ENCODE data around the gene SELENOS. TPM values are rescaled to one million over a fixed set of nuclear protein-coding genes. Genes with fewer than 3 reads are reported as not detected.

The SELENOS gene
- total RNA-seq, 1 donor, result 84.6 TPM

DNA sequence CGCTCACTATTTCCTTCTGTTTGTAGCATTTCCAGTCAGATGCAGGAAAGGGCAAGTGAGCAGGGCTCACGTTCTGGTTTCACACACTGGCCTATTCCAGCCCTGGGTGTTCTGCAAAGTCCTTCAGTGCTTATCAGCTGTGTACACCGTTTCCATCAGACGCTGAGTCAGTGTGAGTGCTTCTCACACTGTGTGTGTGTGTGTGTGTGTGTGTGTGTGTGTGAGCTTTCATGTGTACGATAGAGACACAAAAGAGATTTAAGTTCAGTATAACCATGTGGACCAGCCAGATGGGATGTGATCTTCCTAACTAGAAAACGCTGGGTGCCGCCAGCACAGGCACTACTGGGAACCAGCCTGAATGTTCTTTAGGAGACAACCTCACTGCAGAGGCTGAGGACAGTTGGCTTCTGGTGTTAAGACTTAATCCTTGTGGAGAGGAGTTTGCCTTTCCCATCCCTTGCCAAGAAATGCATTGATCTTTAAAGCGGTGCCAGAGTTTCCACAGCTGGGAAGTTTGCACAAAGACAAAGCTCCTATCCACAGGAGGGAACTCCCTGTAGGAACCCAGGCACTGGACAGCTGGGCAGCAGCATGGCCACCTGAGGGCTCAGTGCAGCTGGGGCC lies 21.6 kb downstream of the SELENOS start:
- TF ChIP-seq, protein P1, sequence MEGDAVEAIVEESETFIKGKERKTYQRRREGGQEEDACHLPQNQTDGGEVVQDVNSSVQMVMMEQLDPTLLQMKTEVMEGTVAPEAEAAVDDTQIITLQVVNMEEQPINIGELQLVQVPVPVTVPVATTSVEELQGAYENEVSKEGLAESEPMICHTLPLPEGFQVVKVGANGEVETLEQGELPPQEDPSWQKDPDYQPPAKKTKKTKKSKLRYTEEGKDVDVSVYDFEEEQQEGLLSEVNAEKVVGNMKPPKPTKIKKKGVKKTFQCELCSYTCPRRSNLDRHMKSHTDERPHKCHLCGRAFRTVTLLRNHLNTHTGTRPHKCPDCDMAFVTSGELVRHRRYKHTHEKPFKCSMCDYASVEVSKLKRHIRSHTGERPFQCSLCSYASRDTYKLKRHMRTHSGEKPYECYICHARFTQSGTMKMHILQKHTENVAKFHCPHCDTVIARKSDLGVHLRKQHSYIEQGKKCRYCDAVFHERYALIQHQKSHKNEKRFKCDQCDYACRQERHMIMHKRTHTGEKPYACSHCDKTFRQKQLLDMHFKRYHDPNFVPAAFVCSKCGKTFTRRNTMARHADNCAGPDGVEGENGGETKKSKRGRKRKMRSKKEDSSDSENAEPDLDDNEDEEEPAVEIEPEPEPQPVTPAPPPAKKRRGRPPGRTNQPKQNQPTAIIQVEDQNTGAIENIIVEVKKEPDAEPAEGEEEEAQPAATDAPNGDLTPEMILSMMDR (IDR thresholded peaks at IDR 0.05; ENCODE audit: insufficient read depth, low read depth, low read length), result no peak
- peak; percentile 89 for DNase-seq (ENCODE audit: low read depth)
- no peak overlapping the region for H3K4me3 ChIP-seq (ENCODE audit: low read depth, low read length)

DNA sequence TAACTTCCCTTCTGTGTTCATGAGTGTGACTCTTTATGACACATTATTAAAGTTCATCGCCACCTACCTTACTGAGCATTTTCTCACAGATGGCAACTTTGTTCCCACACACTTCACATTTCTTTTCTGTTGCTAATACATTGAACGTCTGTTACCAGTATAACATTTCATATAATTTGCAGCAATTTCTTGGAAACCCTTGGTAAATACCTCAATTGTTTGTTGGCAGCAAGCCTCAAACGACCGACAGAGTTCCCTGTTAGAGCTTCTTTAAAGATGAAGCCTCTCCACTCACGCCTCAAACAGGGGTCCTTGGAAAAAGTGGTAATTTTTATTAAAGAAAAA lies 22.3 kb downstream of the SELENOS start:
- TF ChIP-seq, protein P1 (IDR thresholded peaks at IDR 0.05; ENCODE audit: insufficient read depth, low read depth, low read length), result no peak
- H3K4me3 ChIP-seq (ENCODE audit: low read depth, low read length), result no peak overlapping the region
- no peak for DNase-seq (ENCODE audit: low read depth)

DNA sequence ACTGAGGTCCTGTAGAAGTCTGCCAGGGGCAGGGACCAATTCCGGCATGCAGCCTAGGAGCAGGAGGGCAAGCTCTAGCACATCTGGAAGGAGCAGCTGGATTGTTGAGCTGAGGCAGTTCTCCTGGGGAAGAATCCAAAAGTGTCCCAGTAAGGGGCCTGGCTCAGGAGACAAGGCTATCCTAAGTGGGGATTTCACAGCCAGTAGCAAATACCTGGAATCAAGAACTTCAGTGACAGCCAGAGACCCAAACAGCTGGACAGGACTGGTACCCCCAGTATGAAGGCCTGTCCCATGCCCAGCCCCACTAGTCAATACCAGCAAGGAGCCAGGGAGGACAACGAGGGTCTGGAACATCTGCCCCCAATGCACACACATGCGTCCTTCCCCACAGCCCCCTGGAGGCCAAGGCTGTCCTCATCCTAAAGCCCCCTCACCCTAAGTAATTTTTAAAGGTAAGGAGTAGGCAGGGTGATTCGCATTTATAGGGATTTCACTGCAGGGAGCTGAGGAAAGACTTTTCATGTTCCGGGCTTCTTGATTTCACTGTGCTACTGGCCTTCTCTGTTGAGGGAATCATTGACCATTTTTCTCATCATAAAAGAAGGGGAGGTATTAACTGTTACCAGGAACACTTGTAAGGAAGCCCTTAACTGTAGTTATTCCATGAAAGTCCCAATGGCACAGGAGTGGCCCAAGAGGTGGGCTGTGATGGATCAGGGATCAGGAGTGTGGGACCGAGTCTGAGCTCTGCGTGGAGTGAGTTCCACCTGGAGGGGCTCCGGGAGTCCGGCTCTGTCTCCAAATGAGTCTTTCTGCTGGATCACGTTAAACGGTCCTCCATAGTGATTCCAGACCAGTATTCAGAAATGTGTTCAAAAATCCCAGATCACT lies 22.9 kb downstream of the SELENOS start:
- TF ChIP-seq, protein P1 (IDR thresholded peaks at IDR 0.05; ENCODE audit: insufficient read depth, low read depth, low read length), result no peak
- no peak for DNase-seq (ENCODE audit: low read depth)
- no peak overlapping the region for H3K4me3 ChIP-seq (ENCODE audit: low read depth, low read length)

DNA sequence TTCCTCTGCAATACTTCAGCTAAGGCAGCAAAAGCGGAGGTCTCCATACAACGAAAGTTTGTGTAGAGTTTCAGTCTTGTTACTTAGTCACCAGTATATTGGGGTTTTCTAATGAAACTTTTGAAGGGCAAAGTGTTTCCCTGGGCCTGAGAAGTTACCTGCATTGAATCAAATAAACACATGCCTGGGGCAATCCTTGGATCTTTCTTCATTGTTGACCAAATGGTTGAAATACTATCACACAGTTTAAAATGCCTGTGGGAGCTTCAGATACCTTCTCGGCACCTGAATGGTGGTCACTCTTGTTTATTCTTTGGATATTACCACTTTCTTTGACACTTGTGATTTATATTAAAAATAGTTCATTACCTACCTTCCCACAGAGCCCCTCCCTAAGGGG lies 24.4 kb downstream of the SELENOS start:
- H3K4me3 ChIP-seq (ENCODE audit: low read depth, low read length), result peak overlapping the region; percentile 86
- no peak for DNase-seq (ENCODE audit: low read depth)
- TF ChIP-seq, protein P1 (IDR thresholded peaks at IDR 0.05; ENCODE audit: insufficient read depth, low read depth, low read length), result no peak

DNA sequence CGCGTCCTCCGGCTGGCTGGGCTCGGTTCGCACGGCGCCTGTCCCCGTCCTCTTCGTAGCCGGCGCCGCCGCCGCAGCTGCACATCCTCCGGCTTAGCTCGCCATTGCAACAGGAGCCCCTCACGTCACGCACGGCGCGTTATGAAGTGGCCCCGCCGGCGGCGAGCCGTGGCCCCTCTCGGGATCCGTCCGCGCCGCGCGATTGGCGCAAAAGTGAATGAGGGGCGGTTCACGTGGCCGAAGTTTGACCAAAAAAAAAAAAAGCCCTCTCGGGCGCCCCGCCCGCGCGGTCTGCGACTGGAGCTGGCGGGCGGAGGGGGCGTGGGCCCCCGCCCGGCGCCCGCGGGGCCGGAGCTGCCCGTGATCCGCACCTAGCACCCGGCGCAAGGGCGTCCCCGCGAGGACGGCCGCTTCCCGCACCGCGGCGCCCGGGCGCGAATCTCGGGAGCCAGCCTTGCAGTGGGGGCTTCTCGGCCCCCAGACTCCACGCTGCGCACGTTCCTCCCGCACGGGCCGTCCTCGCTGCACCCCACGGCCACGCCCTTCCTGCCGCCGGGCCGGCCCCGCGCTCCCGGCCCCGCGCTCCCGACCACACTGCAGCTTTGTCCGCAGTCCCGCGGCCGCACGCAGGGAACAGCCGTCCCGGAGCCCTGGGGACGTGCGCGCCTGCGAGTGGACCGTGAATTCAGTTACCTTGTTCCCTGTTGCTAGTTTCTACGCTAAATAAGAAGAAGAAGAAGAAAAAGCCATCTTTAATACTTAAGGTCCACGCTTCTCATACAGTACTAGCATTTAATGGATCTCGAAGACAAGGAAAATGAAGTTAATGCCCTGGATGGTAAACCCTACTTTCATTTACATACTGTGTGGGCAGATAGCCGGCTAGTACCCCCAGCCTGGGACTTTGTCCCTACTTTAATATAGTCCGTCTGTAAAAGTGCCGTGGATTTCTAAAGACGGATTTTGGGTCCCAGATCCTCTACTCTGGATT lies 25.2 kb downstream of the SELENOS start, which contains the start of gene CHSY1:
CHSY1 (minus strand) TSS at position 219 of the 991 bp plus-strand sequence. CDS start 592 bp downstream, outside the sequence.
- peak within 1 kb of the TSS; percentile 86 for H3K4me3 ChIP-seq (ENCODE audit: low read depth, low read length)
- peak; percentile 96 for DNase-seq (ENCODE audit: low read depth)
- TF ChIP-seq, protein P1 (IDR thresholded peaks at IDR 0.05; ENCODE audit: insufficient read depth, low read depth, low read length), result peak; percentile 8
